IPS DF 4.7 (cell line): ENCODE measurements around the gene SLC43A3.
"Not testable (repeated sequence)": the region's sequence is repeated elsewhere in the genome, so short reads cannot be mapped to it uniquely, and the experiment has no call there.

Experiments used
- DNase-seq: peaks from one replicate; pipeline ENCODE4 v3.0.0-alpha.2; 2013; ENCODE audit warnings: low spot score; ENCODE audit errors: extremely low read depth

SLC43A3 gene

DNA sequence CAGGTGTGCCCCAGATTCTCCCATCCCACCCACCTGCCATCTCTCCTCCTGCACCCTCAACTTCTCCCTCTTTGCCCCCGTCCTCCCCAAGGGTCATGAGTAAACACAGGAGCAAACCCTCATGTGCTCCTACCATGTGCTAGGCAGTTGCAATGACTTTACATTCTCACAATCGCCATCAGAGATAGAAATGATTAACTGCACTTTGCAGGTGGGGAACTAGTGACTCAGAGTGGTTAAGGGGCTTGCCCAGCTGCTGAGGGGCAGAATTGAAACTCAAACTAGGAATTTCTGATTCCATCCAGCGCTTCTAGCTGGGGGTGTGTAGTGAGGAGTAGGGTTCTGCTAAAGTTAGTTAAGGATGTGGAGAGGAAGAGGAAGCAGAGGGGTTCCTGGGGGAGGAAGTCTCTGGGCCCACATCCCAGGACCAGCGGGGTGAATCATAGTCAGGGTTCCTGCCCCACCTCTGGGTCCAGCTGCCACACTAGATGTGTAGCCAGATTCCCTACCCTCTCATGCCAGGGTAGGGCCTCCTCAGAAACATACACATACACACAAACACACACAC is 20.5 kb downstream of the SLC43A3 start:
- DNase-seq: no peak

DNA sequence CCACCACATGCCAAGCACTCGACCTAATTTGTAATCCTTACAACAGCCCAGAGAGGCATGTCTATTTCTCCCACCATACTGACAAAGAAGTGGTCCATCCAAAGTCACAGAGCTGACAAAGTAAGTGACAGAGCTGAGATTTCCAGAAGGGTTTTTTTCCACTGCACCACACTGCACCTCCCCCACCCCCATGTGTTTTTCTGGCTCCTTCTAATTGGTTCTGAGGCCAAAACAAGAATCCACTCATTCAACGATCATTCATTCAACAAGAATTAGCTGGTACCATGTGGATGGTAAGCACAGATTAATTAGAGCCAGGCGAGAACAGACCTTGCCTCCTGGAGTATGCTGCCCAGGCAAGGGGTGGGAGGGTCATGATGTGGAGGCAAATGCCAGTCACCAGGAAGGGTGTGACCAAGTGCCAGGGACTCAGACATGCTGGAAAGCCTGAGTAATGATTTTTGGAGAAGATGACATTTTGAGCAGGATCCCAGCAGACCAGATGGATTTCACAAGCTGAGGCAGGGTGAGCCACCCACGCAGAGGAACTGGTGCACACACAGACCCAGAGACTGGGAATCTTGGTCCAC is 21.6 kb downstream of the SLC43A3 start:
- no peak for DNase-seq

- no peak for DNase-seq
These were observed 23.1 kb downstream of the SLC43A3 start for GRCh38 chr11:57403802-57404147.

- DNase-seq: not testable (repeated sequence)
These were observed 23.7 kb downstream of the SLC43A3 start for GRCh38 chr11:57403003-57403801.

- DNase-seq: no peak
These were observed 24.5 kb downstream of the SLC43A3 start for GRCh38 chr11:57402188-57403002.

DNA sequence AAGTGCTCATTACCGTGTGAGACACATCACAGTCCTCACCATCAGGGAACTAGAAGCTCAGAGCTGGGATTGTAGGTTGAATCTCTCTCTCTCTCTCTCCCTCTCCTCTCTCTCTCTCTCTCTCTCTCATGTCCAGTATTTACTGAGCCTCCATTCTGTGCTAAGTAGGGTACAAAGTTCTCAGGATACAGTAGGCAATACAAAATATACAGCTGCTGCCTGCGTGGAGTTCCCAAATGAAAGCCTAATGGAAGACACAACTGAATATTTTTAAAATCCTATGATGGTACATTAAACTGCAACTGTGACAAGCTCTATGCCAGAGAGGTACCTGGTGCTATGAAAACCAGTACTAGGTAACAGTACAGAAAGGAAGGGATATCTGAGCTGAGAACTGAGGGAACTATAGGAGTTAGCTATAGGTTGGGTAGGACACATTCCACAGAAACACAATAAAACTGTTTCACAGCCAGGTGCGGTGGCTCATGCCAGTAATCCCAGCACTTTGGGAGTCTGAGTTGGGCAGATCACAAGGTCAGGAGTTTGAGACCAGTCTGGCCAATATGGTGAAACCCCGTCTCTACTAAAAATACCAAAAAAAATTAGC is 26.8 kb downstream of the SLC43A3 start:
- no peak for DNase-seq

- no peak for DNase-seq
These were observed 27.7 kb downstream of the SLC43A3 start for GRCh38 chr11:57399221-57399620.

- no peak for DNase-seq
These were observed 29.4 kb downstream of the SLC43A3 start for GRCh38 chr11:57397394-57397990.

DNA sequence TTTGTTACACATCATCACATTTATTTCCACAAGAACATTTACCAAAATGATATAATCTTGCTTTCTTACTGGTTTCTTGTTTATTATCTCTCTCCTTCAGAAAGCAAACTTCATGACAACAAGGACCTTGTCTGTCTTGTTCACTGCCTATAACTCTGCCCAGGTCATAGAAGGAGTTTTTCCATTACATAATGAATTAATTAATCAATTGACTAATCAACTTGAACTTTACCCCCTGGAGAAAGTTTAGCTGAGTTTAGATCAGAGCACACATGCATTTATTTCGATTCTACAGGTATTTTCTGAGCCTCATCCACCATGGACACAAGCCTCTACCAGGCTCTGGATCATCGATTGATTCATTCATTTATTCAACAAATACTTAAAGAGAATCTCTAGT is 30.2 kb downstream of the SLC43A3 start:
- no peak for DNase-seq

GRCh38 chr11:57395905-57396623 is 30.9 kb downstream of the SLC43A3 start:
- DNase-seq: no peak

DNA sequence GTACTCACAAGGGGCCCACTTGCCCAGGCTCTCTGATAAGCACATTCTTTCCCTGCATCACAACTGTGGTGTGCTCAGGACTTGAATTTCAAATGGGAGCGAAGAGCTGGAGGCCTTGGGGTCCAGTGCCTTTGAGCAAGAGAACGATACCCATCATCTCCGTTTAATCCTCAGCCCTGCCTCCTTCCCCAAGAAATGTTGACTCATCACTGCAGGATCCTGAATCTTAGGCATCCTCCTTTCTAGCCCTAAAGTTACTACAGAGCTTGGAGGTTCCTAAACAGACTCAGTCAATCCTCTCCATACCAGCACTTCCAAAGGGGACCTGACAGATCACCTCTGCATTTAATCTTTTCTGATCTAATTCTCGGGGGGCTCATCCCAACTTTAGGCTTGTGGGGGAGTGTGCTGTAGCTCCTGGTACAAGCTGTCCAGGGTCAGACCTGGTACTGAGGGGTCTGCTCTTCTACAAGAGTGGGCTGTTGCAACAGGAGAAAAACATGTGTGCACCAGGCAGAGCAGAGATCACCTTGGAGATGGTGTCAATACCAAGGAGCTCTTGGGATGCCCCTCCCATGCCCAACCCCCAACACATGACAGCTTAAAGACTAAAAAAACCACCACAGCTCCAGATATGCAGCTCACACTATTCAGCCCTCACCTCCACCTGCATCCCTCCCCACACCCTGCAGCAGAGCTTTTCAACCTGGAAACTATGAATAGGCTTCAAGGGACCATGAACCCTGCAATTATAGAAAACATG is 32.5 kb downstream of the SLC43A3 start:
- no peak for DNase-seq

DNA sequence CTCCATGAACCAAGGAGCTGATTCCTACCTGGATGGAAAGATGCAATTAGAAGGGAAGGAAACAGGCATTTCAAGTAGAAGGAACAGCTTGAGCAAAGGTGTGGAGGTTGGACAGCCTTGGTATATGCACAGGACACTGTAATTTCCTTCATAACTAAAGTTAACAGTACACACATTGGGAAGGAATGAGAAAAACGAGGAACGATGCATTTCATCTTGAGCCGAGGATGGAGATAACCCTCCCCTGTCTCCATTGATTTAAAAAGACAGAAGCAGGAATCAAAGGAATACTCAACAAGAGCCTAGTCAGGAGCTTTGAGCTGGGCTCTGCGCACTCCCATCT is 34.2 kb downstream of the SLC43A3 start:
- no peak for DNase-seq

DNA sequence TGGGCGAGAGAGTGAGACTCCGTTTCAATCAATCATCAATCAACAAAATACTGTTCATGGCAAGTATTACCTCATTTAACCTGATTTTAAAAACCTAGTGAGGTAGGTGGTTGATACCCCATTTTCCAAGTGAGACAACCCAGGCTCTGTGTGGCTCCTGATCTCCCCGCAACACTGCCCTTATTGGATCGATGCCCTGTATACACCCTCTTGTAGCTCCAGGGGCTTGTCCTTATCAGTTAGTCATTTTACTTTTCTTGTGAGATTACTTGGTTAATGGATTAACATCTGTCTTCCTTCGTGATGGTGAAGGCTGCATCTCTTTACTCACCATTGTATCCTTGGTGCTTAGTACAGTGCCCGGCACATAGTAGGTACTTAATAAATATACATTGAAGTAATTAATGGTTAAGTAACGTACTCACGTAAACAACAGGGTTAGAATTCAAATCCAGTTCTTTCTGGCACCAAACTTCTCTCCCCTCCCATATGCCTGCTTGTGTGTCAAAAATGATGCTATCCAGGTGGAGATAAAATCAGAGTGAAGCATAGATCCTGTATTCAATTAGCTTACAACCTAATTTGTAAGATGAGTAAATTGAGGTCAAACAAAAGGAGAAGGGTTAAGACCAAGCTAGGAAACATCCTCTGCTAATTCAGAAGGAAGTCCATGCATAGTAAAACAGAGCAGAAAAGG is 34.7 kb downstream of the SLC43A3 start:
- DNase-seq: no peak

- DNase-seq: no peak
These were observed 35.4 kb downstream of the SLC43A3 start for GRCh38 chr11:57391539-57391938.

- no peak for DNase-seq
These were observed 35.8 kb downstream of the SLC43A3 start for GRCh38 chr11:57391111-57391510.

DNA sequence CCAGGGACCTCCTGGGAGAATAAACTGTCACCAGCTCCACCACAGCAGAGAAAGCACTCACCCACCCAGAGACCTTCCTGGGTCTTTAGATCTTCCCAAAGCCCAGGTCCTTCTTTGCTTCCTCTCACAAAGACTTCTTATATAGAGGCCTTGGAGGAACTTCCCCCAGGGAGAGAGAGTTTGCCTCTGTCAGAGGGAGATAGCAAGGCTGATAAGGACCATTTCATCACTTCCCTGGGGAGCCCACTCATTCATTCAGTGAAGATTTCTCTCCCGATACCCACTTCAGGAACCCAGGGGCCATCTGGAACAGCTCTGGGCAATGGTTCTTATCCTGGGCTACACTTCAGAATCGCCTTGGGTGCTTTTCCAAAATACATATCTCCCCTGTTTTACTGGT is 36.4 kb downstream of the SLC43A3 start, which contains the start of gene PRG2:
Gene PRG2 (minus strand): TSS at position 116 of the 400 bp plus-strand sequence. CDS start 706 bp downstream, outside the sequence.
- DNase-seq: no peak

DNA sequence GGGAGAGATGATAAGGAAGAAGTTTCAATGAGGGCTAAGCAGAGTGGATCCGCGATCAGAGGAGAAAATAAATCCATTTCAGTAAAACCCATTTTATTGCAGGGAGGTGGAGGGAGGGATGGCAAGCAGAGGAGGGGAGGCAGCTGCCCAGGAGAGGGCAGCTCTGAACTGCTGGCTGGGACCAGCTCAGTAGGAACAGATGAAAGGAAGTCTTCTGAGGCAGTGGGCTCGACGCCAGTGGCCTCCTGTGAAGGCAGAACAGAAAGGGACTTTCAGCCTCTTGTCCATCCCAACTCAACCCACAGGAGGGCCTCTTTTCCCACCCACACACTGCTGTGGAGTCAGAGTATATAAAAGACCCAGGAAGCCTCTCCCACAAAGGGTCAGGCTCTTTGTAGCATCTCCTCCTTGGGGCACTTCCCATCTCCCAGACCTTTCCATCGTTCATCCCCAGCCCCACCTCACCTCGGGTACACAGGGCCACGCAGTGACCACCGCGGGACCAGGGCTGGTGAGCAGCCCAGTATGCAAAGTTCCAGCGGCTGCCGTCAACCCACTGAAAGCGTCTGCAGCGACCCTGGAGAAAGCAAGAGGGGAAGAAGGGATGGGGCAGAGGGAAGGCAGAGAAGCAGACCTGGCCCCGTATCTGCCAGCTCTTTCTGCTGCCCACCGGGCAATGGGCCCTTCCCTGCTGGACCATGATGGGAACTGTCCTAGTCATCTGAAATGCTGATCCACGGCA is 39.5 kb downstream of the SLC43A3 start:
- DNase-seq: no peak

- DNase-seq: no peak
These were observed 40.6 kb downstream of the SLC43A3 start for GRCh38 chr11:57386178-57386940.
